ENCODE results near the gene TBC1D22A.

Gene TBC1D22A

DNA sequence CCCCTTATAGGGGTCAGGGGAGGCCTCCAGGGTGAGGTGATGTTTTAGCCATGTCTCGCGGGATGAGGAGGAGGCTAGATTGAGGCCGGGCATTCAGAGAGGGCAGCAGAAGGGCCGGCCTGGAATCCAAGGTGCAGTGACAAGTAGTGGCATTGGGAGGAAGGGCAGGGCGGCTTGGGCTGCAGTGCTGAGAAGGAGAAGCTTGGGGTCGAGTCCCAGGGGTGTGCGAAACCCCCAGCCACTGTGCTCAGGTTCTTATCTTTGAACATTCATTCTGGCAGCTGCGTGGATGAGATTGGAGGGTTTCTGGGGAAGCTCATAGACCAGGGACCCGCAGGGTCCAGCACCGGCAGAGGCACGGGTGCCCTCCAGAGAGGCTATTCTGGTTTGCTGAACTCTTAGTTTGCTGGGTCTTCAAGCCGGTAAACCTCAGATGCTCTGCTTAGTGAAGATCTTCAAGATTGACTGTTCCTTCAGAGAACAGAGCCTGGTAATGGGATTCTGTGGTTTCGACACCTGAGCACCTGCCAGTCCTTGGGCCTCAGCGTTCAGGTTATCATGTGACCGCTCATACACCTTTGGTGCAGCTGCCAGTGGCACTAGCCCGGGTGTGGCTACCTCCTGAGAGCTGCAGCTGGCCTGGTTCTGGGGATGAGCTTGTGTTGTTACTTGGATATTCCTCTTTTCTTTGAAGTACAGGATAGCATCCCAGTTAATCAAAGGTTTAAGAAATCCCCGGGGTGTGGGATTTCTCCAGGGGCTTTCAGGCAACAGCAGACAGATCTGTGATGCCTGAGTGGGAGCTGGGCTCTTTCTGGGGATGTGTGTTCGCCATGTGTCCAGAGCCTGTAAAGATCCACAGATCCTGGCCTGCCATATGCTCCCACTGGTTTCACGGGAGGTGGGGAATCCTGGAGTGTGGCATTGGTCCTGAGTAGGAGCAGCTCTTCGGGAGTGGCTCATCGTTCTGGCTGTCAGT, 152.8 kb downstream of the TBC1D22A start:
- no peak for DNase-seq

DNA sequence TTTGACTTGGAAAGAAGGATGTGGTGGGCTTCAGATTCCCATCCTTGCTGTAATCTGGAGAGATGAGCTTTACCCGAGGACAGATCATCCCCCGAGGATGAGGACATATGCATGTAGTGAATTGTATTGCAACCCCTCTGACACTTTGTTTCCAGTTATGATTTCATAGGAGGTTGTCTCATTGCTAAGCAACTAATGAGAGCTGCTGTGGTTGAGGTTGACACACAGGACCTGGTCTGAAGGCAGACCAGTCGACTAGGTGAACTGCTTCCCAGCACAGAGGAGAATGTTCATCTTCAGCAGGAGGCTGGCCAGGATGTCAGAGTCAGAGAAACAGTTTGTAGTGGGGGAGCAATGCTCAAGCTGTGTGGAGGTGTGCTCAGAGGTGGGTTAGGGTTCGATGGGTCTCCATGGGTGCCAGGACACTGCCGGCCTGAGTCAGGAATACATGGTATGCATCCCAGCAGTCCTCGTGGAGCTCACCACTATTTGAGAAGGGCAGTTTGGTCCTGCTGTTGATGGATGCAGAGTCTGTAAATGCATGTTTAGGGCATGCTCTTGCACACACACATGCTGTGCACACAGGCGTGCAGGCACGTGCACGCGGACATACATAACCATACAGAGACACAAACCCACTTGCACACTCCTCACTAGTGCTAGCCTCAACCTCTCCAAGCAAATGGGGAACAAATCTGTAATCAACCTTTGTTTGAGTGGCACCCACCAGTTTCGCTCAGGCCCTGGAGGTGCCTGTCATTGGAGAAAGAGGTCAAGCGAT, 153.7 kb downstream of the TBC1D22A start:
- no peak for DNase-seq

GRCh38 chr22:46916886-46917770, 154.7 kb downstream of the TBC1D22A start:
- no peak for DNase-seq

DNA sequence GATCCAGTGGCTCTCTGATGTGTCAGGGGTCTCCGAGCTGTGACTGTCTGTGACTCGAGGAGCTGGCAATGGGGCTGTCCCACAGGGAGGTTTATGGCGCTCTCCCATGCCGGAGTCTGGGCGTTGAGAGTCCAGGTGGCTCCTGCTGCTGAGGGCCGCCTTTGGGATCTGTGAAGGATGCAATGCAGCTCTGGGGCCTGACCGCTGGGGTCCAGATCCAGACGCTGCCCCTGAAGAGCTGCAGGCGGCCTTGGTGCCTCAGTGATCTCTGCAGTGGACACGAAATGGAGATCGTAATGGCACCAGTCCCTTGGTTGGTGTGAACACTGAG, 155.3 kb downstream of the TBC1D22A start:
- no peak for DNase-seq

DNA sequence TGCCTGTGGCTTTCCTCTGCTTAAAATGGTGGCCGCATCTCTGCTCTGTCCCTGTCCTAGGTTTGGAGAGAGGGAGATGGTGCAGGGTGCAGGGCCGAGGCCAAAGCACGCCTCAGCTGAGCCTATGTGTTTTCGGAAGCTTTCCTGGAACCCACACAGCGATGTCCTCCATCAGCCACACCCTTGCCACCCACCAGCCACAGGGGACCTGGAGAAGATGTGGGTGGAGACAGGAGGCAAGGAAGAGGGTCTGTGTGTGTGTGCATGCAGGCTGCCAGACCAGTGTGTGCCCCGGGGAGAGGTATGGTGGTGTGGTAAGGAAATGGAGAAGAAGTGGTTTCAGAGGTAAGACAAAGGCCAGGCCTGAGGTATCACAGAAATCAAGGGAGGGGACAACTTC, 155.7 kb downstream of the TBC1D22A start:
- DNase-seq, result no peak

DNA sequence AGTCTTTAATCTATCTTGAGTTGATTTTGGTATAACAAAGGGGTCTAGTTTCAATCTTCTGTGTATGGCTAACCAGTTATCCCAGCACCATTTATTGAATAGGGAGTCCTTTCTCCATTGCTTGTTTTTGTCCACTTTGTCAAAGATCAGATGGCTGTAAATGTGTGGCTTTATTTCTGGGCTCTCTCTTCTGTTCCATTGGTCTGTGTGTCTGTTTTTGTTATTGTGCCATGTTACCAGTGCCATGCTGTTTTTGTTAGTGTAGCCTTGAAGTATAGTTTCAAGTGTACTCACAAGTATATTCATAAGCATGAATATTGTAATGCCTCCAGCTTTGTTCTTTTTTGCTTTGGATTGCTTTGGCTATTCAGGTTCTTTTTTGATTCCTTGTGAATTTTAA, 159.6 kb downstream of the TBC1D22A start:
- DNase-seq, result no peak

- no peak for DNase-seq
Observed at GRCh38 chr22:46923394-46923793, 160.9 kb downstream of the TBC1D22A start.

GRCh38 chr22:46925818-46926217, 163.4 kb downstream of the TBC1D22A start:
- DNase-seq, result no peak

- DNase-seq, result no peak
Observed at GRCh38 chr22:46929046-46929709, 166.7 kb downstream of the TBC1D22A start.

DNA sequence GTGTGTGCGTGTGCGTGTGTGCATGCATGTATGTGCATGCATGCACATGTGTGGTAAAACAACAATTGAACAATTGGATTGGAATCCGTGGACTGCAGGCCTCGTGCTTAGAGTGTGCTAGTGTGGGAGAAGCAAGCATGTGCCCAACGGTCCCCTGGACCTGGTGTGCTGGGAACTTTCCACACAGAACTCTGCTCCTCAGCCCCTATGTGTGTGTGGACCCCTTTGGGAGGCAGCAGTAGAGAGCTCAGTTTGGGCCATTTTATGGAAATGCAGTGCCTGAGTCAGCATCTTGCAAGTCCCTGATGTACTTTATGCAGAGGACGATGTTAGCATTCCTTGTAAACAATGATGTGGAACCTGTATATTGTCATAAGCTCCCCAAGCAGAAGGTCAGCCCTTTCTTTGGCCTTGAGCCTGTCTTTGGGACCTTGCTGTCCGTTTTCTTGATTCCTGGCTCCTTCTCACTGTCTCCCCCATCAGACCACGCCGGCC, 167.3 kb downstream of the TBC1D22A start:
- DNase-seq, result no peak

GRCh38 chr22:46931414-46931813, 169.0 kb downstream of the TBC1D22A start:
- peak in 1 of 2 experiments; percentile 14 for DNase-seq

DNA sequence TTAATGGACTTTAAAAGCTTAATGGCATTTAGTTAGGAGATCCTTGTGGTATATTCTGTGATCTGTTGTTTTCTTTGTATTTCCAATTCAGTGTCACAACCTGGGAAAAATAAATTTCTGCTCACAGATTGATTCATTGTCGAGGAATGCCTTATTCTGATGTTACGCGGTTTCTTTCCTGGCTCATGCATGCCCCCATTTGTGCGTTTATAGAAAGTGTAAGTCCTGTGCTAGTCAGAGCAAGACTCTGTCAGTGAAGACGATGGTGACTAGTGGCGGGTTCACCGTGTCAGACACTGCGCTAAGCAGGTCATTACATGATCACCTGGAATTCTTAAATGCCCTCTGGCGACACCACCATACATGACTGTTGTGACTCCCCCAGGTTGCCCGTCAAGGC, 169.4 kb downstream of the TBC1D22A start:
- DNase-seq, result no peak

- DNase-seq, result no peak
Observed at GRCh38 chr22:46933040-46933930, 170.8 kb downstream of the TBC1D22A start.

GRCh38 chr22:46934172-46934745, 171.8 kb downstream of the TBC1D22A start:
- DNase-seq, result no peak

- peak; percentile 66 to 90 for DNase-seq
Observed at GRCh38 chr22:46934746-46935491, 172.5 kb downstream of the TBC1D22A start.

GRCh38 chr22:46935506-46936377, 173.3 kb downstream of the TBC1D22A start:
- DNase-seq, result no peak

GRCh38 chr22:46936378-46936903, 174.0 kb downstream of the TBC1D22A start:
- no peak for DNase-seq

GRCh38 chr22:46937185-46937584, 174.7 kb downstream of the TBC1D22A start:
- no peak for DNase-seq

- DNase-seq, result no peak
Observed at GRCh38 chr22:46937939-46938338, 175.5 kb downstream of the TBC1D22A start.
